Stimulated activated CD4-positive, alpha-beta T cell treated with anti-CD3 and anti-CD28 coated beads, Interleukin-1b, Interleukin-23, amount 100 ng/mL, for 48 hours (primary cell): Measurements from ENCODE around the gene SAPCD2.
"Not testable (repeated sequence)": the region's sequence is repeated elsewhere in the genome, so short reads cannot be mapped to it uniquely, and the experiment has no call there.

ENCODE experiments used
- DNase-seq: peaks from one replicate; pipeline ENCODE4 v3.0.0-alpha.2; 2020

The SAPCD2 gene, protein sequence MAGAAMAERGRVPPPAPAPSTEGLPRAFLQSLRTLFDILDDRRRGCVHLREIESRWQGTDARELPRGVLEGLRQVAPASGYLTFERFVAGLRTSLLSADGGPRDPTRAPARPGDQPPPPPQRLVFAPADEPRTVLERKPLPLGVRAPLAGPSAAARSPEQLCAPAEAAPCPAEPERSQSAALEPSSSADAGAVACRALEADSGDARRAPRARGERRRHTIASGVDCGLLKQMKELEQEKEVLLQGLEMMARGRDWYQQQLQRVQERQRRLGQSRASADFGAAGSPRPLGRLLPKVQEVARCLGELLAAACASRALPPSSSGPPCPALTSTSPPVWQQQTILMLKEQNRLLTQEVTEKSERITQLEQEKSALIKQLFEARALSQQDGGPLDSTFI

DNA sequence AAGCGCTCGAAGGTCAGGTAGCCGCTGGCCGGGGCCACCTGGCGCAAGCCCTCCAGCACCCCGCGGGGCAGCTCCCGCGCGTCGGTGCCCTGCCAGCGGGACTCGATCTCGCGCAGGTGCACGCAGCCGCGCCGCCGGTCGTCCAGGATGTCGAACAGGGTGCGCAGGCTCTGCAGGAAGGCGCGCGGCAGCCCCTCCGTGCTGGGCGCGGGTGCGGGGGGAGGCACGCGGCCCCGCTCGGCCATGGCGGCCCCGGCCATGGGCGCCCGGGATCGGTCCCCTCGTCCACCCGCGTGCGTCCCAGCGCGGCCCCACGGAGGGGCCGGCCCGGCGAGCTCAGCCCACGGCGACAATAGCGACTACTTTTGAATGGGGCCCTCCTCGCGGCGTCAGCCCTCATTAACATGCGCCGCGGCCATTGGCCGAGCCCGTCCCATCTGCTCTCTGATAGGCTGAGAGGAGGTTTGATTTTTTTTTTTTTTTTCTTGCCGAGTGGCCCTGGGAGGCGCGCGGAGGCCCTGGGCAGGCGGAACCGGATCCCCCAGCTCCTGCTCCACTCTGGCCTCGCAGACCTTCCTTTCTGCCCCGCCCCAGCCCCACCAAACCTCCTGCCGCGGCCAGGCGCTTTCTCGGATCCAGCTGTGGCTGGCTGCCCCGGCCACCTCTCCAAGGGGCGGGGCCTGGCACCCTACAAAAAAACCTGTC lies at the start of gene SAPCD2:
TSS of gene SAPCD2 (minus strand) at position 357 of the 705 bp plus-strand sequence. CDS start at position 260, 97 bp downstream.
- DNase-seq, result peak; percentile 84

DNA sequence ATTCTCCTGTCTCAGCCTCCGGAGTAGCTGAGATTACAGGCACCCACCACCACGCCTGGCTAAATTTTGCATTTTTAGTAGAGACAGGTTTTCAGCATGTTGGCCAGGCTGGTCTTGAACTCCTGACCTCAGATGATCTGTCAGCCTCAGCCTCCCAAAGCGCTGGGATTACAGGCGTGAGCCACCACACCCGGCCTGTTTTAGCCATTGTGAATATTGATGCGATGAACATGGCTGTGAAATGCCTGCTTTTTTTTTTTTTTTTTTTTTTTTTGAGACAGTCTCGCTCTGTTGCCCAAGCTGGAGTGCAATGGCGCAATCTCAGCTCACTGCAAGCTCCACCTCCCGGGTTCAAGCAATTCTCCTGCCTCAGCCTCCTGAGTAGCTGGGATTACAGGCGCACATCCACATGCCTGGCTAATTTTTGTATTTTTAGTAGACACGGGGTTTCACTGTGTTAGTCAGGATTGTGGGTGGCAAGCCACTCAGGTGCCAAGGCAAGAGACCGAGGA lies 47.8 kb upstream of the SAPCD2 start:
- DNase-seq, result not testable (repeated sequence)

DNA sequence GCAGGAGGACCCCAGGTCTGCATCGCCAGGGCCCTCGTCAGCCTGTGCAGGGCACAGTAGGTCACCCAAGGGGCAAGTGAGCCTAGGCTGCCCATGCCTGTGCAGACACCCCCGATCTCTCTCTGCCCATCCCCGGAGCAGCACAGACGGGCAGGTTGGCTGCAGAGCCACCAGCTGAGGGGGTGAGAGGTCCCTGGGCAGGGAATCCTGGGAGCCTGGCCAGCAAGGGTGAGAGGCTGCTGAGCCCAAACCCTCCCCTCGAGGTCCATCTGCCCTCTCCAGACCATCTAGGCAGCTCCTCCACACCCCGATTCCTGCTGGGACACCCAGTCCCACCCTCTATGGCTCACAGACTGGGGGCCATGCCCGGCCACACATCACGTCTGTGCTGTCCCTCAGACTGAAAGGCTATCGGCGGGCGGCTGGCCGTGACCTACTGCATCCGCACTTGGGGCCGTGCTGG lies 46.9 kb upstream of the SAPCD2 start:
- DNase-seq, result no peak

DNA sequence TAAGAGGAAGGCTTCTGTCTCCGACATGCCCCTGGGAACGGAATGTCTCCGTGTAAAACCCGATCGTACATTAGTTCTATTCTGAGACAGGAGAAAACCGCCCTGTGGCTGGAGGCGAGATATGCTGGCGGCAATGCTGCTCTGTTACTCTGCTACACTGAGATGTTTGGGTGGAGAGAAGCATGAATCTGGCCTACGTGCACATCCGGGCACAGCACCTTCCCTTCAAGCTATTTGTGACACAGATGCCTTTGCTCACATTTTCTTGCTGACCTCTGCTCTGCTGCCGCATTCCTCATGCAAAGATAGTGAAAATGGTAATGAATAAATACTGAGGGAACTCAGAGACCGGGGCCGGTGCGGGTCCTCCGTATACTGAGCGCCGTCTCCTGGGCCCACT lies 46.4 kb upstream of the SAPCD2 start:
- DNase-seq, result no peak

DNA sequence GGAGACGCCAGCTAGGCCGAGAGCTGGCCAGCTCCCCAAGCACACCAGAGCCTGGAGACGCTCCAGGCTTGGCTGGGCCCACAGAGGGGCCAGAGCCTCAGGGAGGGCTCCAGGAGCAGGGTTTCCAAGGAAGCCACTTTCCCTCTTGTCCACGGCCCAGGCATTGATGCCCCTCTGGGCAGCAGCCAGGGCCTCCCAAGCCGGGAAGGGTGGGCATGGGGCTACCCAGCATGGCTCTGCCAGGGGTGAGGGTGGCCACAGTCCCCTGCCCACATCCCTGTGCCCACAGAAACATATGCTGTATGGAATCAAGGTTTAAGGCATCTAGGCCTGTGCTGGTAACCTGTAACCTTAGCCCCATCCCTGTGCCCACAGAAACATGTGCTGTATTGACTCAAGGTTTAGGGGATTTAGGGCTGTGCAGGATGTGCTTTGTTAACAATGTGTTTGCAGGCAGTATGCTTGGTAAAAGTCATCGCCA lies 45.7 kb upstream of the SAPCD2 start:
- no peak for DNase-seq

DNA sequence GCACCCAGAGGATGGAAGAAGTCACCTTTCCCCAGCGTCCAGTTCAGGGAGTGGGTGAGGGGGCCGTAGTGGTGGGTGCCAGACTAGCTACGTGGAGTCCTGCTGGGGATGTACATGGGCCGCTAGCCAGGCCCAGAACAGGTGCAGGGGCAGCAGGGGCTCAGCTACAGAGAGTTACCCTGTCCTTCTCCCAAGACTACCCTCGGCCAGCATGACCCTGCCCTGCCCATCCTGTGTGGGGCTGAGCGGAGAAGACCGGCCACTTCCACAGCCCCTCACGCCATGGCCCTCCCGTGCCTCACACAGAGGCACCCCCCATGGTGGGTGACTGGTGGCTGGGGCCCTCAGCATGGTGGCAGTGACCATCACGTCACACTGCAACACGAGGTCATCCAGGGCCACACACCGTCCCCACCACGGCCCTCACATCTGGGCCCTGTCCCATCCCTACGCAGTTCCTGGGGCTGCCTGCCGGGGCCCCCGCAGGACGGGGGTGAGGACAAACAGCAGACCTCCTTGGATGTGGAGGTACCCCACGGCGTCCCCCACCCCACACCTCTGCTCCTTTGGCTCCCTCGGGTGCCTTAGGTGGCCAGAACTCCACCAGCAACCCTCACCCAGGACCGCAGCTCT lies 45.2 kb upstream of the SAPCD2 start:
- no peak for DNase-seq

DNA sequence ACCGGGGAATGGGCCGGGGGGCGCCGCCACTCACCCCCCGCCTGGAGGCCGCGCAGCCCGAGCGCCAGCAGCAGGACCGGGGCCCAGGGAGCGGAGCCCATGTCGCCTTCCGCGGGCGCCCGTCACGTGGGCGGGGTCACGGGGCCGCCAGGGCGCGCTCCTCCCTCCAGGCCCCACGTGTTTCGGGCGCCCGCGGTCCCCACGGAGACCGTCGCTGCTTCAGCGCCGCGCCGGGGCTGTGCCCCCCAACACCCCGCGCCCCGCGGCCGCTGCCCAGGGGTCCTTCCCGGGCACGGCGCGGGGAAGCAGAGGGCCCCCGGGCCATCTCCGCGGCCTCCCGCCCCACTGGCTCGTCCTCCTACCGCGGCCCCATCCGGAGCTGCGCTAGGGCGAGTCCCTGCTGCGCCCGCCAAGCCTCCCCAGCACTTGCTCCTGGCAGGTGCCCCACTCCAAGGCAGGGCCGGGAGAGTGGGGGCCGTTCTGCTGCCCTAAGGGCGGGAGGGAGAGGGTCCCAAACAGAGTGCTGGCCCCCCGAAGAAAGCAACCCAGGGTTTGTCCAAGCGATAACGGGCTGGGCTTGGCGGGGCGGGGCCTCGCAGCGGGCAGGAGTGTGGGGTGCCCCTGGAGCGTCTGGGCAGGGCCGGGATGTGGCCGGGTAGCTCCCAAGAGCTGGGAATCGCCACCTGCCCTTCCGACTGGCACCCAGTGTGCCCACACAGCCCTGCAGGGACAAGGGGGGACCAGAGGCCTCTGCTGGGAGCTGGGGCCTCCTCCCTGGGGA lies 44.4 kb upstream of the SAPCD2 start, which contains the start of gene DPP7:
TSS of gene DPP7 (minus strand) at position 121 of the 781 bp plus-strand sequence. CDS start at position 101, 20 bp downstream.
- DNase-seq, result peak; percentile 75

DNA sequence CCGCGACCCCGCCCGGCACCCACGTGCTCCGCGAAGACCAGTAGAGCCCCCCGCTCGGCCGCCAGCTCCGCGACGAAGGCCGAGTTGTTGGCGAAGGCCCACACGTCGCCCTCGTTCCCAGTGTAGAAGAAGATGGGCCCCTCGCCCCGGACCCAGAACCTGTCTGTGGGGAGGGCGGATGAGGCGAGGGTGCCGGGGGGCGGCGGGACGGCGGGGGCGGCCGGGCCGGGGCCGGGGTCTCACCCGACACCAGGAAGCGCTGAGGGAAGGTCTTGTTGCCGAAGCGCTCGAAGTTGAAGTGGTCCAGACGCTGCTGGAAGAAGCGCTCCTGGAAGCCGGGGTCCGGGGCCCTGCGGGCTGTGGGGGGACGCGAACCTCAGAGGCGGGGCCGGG lies 43.9 kb upstream of the SAPCD2 start:
- no peak for DNase-seq

DNA sequence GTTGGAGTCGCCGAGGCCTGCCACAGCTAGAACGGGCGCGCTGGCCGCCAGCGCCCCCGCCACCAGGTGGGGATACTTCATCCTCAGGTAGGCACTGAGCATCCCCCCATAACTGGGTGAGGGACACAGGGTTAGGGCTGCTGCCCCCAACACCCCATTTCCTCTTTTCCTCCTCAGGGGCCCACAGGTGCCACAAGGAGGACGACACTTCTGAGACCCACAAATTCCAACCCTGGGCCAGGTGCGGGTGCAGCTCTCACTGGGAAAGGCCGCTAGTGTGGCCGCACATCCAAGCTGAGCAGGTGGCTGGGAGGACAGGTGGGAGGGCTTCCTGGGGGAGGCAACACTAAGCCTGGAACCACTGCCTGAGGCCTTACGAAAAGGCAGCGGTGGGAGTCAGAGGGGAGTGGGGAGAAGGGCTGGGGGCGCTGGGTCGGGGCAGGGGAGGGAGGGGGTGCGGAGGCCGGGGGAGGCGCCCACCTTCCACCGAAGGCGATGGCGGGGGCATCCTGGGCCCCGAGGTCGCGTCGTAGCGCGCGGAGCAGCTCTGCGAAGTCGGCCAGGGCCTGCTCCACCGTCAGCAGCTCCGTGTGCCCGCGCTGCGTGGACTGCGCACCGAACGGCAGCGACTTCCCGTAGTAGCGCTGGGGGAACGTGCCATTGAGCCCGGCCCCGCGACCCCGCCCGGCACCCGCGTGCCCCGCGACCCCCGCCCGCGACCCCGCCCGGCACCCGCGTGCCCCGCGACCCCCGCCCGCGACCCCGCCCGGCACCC lies 43.2 kb upstream of the SAPCD2 start:
- peak; percentile 40 for DNase-seq

DNA sequence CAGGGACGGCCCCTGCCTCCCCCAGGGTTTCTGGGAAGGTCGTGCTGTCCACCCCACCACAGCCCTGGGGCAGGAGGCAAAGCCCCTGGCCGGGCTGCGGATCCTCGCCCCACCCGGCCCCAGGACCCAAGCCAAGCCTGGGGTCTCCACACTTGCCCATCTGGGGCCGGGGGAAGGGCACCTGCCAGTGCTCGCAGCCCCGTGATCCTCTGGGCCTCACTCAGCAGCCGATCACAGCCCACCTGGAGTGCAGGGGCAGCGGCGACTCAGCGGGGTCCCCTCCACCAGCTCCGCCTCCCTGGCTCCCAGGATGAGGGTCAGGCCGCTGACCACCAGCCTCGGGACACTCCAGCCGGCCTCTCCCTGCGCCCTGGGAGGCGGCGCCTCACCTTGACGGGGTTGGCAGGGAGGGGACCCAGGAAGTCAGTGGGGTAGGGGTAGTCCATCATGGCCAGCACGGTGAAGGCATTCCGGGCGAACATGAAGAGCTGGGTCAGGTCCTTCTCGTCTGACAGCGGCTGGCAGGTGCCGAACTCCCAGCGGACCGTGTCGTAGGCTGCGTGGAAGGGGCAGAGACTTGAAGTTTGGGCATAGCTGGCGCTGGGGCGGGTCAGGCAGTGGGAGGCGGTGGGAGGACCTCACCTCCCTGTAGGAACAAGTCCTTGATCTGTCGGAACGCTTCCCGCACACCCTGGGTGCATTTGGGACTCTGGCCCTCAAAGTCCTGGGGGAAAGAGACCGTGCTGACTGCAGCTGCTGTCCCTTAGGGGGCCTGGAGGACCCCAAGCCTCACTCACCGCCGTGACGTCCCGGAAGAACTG lies 42.4 kb upstream of the SAPCD2 start:
- DNase-seq, result no peak

DNA sequence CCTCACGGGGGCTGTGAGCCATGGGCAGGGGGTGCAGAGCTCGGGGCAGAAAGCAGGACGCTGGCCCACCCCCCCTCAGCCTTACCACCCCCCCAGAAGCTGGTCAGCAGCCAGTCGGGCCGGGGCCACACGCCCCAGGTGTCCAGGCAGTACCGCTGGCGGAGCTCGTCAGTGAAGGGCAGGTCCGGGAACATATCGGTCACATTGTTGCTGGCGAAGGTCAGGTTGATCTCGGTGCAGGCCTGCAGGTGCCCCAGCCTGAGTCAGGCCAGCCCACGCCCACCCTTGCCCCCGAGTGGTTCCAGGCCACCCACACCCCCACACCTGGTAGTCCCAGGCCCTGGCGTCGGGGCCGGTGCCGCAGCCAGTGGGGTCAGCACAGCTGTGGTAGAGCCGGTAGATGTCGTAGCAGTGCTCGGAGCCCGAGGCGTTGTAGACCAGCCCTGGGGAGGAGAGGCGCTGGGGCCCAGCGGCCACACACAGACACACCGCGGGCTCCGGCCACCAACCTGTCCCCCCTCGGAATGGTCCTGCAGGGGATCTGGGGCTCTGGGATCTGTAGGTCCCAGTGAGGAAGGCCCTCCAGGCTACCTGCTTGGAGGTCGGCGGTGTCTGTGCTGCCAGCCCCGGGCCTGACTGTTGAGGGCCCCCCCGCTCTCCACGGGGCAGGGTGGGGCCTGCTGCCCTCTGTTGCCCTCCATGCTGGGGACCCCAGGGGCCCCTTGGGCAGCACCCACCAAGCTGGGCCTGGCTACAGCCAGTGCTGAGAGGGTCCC lies 41.6 kb upstream of the SAPCD2 start:
- DNase-seq, result no peak

DNA sequence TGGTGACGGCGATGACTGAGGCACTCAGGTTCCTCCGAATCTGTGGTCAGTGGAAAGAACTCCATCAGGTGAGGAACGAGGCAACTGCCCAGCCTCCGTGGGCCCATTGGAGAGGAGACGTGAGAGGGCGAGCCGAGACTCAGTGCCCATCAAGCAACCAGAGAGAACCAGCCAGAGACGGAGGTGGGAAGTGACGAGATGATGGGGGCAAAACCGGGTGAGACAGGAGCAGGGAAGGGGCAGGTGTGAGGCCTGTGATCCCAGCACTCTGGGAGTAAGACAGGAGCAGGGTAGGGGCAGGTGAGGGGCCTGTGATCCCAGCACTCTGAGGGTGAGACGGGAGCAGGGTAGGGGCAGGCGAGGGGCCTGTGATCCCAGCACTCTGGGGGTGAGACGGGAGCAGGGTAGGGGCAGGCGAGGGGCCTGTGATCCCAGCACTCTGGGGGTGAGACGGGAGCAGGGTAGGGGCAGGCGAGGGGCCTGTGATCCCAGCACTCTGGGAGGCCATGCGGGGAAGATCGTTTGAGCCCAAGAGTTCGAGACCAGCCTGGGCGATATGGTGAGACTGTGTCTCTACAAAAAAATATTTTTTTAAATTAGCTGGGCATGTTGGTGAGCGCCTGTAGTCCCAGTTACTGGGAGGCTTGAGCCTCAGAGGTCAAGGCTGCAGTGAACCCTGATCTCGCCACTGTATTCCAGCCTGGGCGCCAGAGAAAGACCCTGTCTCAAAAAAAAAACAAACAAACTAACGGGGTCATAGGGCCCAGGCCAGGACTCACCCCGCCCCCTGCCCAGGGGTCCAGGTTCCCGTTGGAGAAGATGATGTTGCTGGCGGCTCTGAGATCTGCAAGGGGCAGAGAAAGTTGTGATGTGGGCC lies 40.8 kb upstream of the SAPCD2 start:
- DNase-seq, result no peak

DNA sequence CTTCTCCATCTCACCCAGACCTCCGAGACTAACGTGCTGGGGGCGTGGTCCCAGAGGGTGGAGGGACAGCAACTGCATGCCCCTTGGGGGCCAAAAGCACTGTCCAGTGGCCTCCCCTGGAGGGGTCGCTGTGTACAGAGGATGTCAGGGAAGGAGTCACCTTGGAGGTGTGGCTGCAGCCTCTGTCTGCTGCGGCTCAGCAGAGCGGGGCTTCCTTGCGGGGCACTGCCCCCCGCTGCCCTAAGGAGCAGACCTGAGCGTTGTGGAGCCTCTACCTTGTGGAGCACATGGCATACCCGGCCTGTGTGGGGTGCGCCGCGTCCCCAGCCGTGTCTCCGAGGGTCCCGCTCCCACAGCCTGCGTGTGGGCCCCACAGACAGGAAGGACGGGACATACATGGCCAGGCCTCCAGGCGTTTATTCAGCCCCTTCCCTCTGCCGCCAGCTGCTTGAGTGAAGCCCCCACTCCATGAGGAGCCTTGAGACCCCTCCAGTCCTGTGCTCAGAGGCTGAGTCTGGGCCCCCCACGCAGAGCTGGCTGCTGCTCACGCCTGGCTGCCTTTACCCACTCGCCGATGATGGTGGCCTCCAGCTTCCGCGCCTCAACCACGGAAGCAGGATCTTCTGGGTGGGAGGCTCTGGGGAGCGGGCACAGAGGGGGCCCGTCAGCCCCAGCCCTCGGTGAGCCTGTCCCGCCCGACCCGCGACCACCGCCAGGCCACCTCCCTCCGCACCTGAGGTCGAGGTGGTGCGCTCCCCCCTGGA lies 40.0 kb upstream of the SAPCD2 start:
- no peak for DNase-seq

DNA sequence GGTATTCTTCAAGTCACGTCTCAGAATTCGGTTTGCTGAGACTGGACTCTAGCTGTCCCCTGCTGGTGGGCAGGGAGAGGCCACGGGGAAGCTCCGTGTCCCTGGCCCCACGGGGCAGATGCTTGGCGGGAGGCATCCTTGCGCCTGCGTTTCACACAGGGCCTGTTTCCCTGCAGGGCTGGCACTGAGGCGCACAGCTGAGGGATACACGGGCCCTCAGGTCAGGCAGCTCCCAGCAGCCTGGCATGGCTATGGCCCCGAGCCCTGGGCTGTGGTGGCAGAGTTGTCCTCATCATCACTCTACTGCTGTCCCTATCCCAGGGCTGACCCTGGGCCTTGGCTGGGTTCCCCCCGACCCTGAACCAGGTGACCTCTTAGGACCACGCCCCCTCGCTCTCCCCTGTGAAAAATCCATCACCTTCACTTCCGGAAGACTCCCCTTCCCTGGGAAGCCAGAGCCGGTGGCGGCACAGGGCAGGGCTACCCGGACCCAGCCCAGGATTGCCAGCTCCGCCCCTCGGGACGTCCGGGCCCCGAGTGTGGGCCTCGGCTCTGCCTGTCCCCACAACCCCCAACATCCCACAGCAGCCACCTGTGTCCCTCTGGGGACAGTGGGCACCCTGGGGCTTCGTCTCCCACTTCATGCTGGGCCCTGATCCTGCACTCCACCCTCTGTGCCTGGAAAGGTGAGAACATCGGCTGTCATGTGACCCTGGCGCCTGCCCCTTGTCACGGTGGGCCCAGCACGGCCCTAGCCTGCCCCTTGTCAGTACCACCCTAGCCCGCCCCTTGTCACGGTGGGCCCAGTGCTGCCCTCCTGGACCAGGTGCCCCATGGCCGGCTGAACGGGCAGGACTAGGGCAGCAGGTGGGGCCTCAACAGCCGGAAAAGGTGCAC lies 39.1 kb upstream of the SAPCD2 start:
- no peak for DNase-seq

DNA sequence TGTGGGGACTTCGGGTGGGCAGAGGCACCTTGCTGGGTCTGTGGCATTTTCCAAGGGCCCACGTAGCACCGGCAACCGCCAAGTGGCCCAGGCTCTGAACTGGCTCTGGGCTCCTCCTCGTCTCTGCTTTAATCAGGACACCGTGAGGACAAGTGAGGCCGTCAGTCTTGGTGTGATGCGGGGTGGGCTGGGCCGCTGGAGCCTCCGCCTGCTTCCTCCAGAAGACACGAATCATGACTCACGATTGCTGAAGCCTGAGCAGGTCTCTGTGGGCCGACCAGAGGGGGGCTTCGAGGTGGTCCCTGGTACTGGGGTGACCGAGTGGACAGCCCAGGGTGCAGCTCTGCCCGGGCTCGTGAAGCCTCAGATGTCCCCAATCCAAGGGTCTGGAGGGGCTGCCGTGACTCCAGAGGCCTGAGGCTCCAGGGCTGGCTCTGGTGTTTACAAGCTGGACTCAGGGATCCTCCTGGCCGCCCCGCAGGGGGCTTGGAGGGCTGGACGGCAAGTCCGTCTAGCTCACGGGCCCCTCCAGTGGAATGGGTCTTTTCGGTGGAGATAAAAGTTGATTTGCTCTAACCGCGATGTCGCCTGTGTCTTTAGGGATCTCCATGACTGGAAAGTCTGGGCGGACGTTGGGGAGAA lies 38.4 kb upstream of the SAPCD2 start:
- DNase-seq, result no peak

DNA sequence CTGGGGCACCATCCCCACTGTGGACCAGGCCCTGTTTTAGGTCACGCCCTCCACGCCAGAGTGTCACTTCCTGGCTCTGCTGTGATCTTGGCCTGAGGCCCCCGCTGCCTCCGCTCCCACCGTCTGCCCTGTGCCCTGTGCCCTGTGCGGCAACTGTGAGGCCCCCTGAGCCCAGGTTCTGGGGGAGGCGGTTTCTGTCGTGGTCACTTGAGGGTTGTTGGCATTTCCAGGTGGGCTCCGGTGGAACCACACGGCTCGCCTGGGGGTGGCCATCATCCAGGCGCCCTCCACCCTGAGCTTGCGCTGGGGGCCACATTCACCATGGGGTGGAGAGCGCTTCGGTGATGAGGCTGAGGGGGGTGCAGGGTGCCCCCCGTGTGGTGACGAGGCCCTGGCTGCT lies 37.6 kb upstream of the SAPCD2 start:
- no peak for DNase-seq
